H1 (cell line): Measurements from ENCODE around the gene SERGEF. TPM values are rescaled to one million over a fixed set of nuclear protein-coding genes. Genes with fewer than 3 reads are reported as not detected.

Source experiments
- CTCF ChIP-seq, 3 experiments: IDR thresholded peaks; 1 replicate in 2 of 3; 2 replicates in 1 of 3; pipeline versions ENCODE4 v1.5.1 to v1.6.1; 2011; ENCODE audit warnings: low read length in 3 of 3, mild to moderate bottlenecking in 3 of 3, inconsistent platforms in 2 of 3, low read depth in 1 of 3, moderate library complexity in 1 of 3; ENCODE audit not compliant: insufficient read depth in 1 of 3; ENCODE audit errors: control extremely low read depth in 1 of 3
- RNF2 ChIP-seq: fragments of 200-900, 300-1000 bp; sonication (generic); IDR thresholded peaks from 2 replicates; pipeline ENCODE4 v1.7.1; 2016; ENCODE audit warnings: borderline replicate concordance, low read depth, mild to moderate bottlenecking, antibody characterized with exemption, low read length; ENCODE audit not compliant: poor library complexity, severe bottlenecking; ENCODE audit errors: missing control alignments
- polyA plus RNA-seq, 7 experiments: library from polyadenylated mRNA; depleted of rRNA in 3 of 7; stranded (reverse) in 5 of 7; unstranded in 2 of 7; fragments of >200 nt in 5 of 7; fragments of 200-250 nt in 2 of 7; gene quantifications; 1 replicate in 5 of 7; 2 replicates in 1 of 7; 4 replicates in 1 of 7; pipeline versions ENCODE4 v1.2.1 to v1.2.3, GENCODE V29; 2011 to 2013; ENCODE audit warnings: missing spikeins in 2 of 7, mixed read lengths in 2 of 7
- total RNA-seq: library from RNA; stranded (reverse); fragmentation: NEBNext Ultra II Directional; extraction: Animal tissue kit (Norgen Biotek cat#: 25700); gene quantifications from 2 replicates; pipeline ENCODE4 v1.2.1, GENCODE V29; 2021

Gene SERGEF
- total and polyA plus RNA-seq, 2 of the 8 experiments (the other 6 are each of a cell fraction or from before 2014, with no cell fraction given) = 16.6 to 28.8 TPM

- TF ChIP-seq CTCF (IDR thresholded peaks at IDR 0.05; ENCODE audit: control extremely low read depth in 1 of 3, insufficient read depth in 1 of 3, low read depth in 1 of 3, low read length in 3 of 3) (no peak), RNF2 (no peak)
- TF ChIP-seq, all 59 proteins: peak for 0
Observed at GRCh38 chr11:18010121-18010670, 2.7 kb downstream of the SERGEF start (continued).
